Measurements from ENCODE around the gene AXIN1. TPM values are rescaled to one million over a fixed set of nuclear protein-coding genes. Genes with fewer than 3 reads are reported as not detected.

AXIN1 gene
- total RNA-seq, 1 donor from 2014 or later = 27.0 TPM

DNA sequence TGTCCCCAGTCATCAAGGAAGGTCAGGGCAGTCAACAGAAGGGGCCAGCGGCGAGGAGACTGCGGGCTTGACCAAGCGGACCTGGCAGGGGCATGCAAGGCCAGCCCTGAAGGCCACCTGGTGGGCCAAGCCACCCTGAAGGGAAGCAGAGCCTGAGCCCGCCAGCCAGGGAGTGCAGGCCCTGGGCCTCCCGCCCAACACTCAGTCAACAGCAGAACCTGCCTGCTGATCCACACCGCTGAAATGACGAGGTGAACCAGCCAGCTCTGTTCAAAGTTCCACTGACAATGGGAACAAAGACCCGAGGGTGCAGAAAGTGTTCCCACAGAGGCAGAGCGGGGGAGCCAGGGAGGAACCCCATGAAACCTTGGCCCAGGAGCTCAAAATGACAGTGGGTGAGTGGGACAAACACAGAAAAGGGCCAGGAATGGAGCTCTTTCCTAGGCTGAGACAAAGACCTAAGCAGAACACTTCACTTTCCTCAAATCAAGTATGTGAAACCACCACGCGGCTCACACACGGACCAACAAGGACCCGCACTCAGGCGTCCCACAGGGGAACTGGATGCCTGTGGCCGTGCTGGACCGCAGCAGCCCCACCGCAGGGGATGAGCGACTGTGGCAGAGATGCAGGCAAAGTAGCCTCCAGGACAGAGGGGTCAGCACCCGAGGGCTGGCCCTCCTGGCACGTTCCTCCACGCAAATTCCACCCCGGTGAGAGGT, 12.0 kb downstream of the AXIN1 start:
- H3K36me3 ChIP-seq (ENCODE audit: insufficient read depth, low read length) = no peaks in the 10 kb centered on the region
- FAIRE-seq (no peak), DNase-seq (ENCODE audit: low read depth) (no peak)
- H3K9me3 ChIP-seq (ENCODE audit: insufficient read depth, low read depth, low read length) = no peaks in the 10 kb centered on the region
- H2AFZ ChIP-seq (ENCODE audit: low read depth, low read length) = no peak overlapping the region
- peaks cover 76% of the 10 kb centered on the region for H3K79me2 ChIP-seq (ENCODE audit: insufficient read depth, low read length)
- Mint-ChIP-seq H3K27ac (ENCODE audit: unreplicated experiment) (no peak overlapping the region), H3K4me3 (ENCODE audit: unreplicated experiment) (no peak overlapping the region), H3K4me1 (ENCODE audit: low read depth, unreplicated experiment) (peaks cover 5% of the 10 kb centered on the region), H3K36me3 (ENCODE audit: low read depth, unreplicated experiment) (peaks cover 18% of the 10 kb centered on the region), H3K27me3 (ENCODE audit: low read depth, unreplicated experiment) (no peaks in the 10 kb centered on the region), H3K9me3 (ENCODE audit: unreplicated experiment) (peaks cover 4% of the 10 kb centered on the region)
- no peaks in the 10 kb centered on the region for H3K27me3 ChIP-seq (ENCODE audit: insufficient read depth, low read length)
- peaks cover 67% of the 10 kb centered on the region for H4K20me1 ChIP-seq (ENCODE audit: insufficient read depth, low read length)
- TF ChIP-seq EZH2 (IDR thresholded peaks at IDR 0.05; ENCODE audit: insufficient read depth, low read length) = no peak
- TF ChIP-seq, protein P1, sequence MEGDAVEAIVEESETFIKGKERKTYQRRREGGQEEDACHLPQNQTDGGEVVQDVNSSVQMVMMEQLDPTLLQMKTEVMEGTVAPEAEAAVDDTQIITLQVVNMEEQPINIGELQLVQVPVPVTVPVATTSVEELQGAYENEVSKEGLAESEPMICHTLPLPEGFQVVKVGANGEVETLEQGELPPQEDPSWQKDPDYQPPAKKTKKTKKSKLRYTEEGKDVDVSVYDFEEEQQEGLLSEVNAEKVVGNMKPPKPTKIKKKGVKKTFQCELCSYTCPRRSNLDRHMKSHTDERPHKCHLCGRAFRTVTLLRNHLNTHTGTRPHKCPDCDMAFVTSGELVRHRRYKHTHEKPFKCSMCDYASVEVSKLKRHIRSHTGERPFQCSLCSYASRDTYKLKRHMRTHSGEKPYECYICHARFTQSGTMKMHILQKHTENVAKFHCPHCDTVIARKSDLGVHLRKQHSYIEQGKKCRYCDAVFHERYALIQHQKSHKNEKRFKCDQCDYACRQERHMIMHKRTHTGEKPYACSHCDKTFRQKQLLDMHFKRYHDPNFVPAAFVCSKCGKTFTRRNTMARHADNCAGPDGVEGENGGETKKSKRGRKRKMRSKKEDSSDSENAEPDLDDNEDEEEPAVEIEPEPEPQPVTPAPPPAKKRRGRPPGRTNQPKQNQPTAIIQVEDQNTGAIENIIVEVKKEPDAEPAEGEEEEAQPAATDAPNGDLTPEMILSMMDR (IDR thresholded peaks at IDR 0.05; ENCODE audit: insufficient read depth, low read depth, low read length) = no peak
- H3K4me1 ChIP-seq (ENCODE audit: insufficient read depth, low read length) = no peaks in the 10 kb centered on the region
- no peak overlapping the region for H3K4me2 ChIP-seq (ENCODE audit: low read length)
- H3K9ac ChIP-seq (ENCODE audit: low read length) = no peak overlapping the region
- H3K4me3 ChIP-seq (ENCODE audit: insufficient read depth, low read depth, low read length) = no peak overlapping the region
- no peak overlapping the region for H3K27ac ChIP-seq (ENCODE audit: low read depth, low read length)

DNA sequence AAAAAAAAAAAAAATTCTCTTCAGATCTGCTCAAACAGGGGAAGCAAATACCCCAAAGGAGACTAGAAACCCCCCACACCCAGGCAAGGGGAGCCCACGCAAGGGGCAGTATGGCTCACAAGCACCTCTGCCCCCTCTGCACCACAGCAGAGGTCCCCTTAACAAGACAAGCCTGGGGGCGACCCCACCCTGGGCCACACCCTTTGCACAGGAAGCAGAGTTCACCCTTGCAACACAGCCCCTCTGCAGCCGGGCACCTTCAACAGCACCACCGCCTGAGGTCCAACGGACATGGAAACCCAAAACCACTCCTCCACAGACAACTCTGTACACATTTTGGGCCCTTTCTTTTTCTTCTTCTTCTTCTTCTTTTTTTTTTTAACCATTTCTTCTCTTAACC, 12.8 kb downstream of the AXIN1 start:
- peaks cover 77% of the 10 kb centered on the region for H3K79me2 ChIP-seq (ENCODE audit: insufficient read depth, low read length)
- H3K36me3 Mint-ChIP-seq (ENCODE audit: low read depth, unreplicated experiment) = peaks cover 15% of the 10 kb centered on the region

More for the DNA sequence above, 12.8 kb downstream of the AXIN1 start:
- Histone ChIP-seq H3K27ac (ENCODE audit: low read depth, low read length) (no peak overlapping the region), H4K20me1 (ENCODE audit: insufficient read depth, low read length) (peaks cover 67% of the 10 kb centered on the region), H3K4me3 (ENCODE audit: insufficient read depth, low read depth, low read length) (no peak overlapping the region), H3K36me3 (ENCODE audit: insufficient read depth, low read length) (no peaks in the 10 kb centered on the region), H3K4me1 (ENCODE audit: insufficient read depth, low read length) (no peaks in the 10 kb centered on the region), H3K4me2 (ENCODE audit: low read length) (no peak overlapping the region), H3K27me3 (ENCODE audit: insufficient read depth, low read length) (no peaks in the 10 kb centered on the region), H2AFZ (ENCODE audit: low read depth, low read length) (no peak overlapping the region), H3K9ac (ENCODE audit: low read length) (no peak overlapping the region), H3K9me3 (ENCODE audit: insufficient read depth, low read depth, low read length) (no peaks in the 10 kb centered on the region)
- no peak for FAIRE-seq
- TF ChIP-seq, protein P1 (IDR thresholded peaks at IDR 0.05; ENCODE audit: insufficient read depth, low read depth, low read length) = no peak
- no peak for TF ChIP-seq EZH2 (IDR thresholded peaks at IDR 0.05; ENCODE audit: insufficient read depth, low read length)
- Mint-ChIP-seq H3K9me3 (ENCODE audit: unreplicated experiment) (peaks cover 4% of the 10 kb centered on the region), H3K4me1 (ENCODE audit: low read depth, unreplicated experiment) (peaks cover 11% of the 10 kb centered on the region), H3K4me3 (ENCODE audit: unreplicated experiment) (no peak overlapping the region), H3K27me3 (ENCODE audit: low read depth, unreplicated experiment) (no peaks in the 10 kb centered on the region), H3K27ac (ENCODE audit: unreplicated experiment) (no peak overlapping the region)
- no peak for DNase-seq (ENCODE audit: low read depth)
